Cardiac septum (tissue), 1 donor: ENCODE data around the gene GTF2H4. TPM values are rescaled to one million over a fixed set of nuclear protein-coding genes. Genes with fewer than 3 reads are reported as not detected.
"Not testable (repeated sequence)": the region's sequence is repeated elsewhere in the genome, so short reads cannot be mapped to it uniquely, and the experiment has no call there.

Experiments used
- DNase-seq: peaks from one replicate; pipeline ENCODE4 v3.0.0-alpha.2; 2020; ENCODE audit warnings: low spot score
- intact Hi-C: fragments of 100-400 bp; cut with DNase I; formaldehyde crosslinking; loops from one replicate; pipeline ENCODE4 v1.14.0; 2022
- total RNA-seq: library from RNA; stranded (reverse); fragmentation: NEBNext Ultra II Directional; extraction: Animal tissue kit (Norgen Biotek cat#: 25700); gene quantifications from one replicate; pipeline ENCODE4 v1.2.1, GENCODE V29; 2021
- donor health status: DM: no; HTN: no; CAD: no.

Gene GTF2H4
- total RNA-seq, 1 donor from 2014 or later = 16.0 TPM

DNA sequence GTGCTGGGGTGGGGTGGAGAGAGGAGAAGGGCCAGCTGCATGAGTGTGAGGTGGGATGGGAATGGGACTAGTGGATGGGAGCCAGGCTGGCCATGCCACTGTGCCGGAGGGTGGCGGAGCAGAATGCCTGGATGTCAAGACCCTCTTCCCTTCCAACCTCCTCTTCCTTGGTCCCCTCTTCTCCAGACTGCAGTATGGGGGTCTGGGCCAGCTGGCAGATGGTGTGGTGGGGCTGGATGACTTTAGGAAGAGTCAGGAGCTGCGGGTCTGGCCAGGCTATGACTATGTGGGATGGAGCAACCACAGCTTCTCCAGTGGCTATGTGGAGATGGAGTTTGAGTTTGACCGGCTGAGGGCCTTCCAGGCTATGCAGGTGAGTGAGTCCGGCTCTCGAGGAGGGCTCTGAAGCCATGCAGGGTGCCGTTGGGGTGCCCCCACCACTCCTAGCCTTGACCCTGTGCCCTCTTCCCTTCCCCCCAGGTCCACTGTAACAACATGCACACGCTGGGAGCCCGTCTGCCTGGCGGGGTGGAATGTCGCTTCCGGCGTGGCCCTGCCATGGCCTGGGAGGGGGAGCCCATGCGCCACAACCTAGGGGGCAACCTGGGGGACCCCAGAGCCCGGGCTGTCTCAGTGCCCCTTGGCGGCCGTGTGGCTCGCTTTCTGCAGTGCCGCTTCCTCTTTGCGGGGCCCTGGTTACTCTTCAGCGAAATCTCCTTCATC lies 16.0 kb upstream of the GTF2H4 start:
- intact Hi-C loops = no loop called here
- no peak for DNase-seq

- intact Hi-C loops = no loop called here
- DNase-seq = peak; percentile 70
Observed at GRCh38 chr6:30893001-30893591, 14.9 kb upstream of the GTF2H4 start.

DNA sequence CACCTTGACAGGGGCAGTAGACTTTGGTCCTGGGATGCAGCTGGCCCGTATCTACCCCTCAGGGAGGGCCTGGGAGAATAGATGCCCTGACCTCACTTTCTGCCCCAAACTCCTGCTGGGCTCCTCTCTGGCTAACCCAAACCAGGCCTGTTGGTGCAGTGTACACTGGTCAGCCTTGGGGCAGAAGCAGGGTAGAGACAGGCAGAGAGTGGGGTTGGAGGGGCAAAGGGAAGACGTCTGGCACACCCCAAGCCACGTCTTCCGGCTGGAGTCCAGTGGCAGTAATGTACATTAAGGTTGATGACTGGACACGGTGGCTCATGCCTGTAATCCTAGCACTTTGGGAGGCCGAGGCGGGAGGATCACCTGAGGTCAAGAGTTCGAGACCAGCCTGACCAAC lies 14.3 kb upstream of the GTF2H4 start:
- DNase-seq = peak; percentile 54
- intact Hi-C loops = no loop called here

GRCh38 chr6:30894381-30894780 lies 13.6 kb upstream of the GTF2H4 start:
- intact Hi-C loops = no loop called here
- no peak for DNase-seq

DNA sequence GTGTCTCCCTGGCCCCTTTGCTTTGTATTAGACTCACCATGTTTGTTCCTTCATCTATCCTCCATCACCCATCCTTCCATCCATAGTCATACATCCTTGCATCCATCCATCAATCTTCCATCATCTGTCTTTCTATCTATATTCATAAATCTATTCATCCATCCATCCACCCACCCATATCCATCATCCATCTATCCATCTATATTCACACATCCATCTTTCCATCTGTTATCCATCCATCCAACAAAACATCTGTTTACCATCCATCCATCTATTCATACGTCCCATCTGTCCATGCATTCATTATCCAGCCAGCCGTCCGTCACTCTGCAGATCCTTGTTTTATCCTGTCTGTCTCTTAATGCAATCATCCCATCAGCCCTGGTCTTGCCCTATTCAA lies 13.1 kb upstream of the GTF2H4 start:
- intact Hi-C loops = no loop called here
- no peak for DNase-seq

DNA sequence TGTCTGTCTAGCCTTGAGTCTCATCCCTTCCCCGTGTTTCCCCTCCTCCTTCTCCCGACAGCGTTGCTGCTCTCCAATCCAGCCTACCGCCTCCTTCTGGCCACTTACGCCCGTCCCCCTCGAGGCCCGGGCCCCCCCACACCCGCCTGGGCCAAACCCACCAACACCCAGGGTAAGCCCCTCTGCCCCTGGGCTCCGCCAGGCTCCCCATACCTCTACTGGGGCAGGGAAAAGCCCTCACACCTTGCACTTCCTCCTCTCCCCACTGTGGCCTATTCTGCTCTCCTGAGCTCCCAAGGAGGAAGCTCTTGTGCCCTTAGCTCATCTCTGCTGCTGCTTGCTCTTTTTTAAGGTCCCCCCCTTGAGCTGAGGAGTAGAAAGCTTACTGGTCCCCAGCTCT lies 12.7 kb upstream of the GTF2H4 start:
- intact Hi-C loops = no loop called here
- DNase-seq = no peak

GRCh38 chr6:30896541-30896940 lies 11.5 kb upstream of the GTF2H4 start:
- intact Hi-C loops = no loop called here
- DNase-seq = no peak

GRCh38 chr6:30897882-30898281 lies 10.1 kb upstream of the GTF2H4 start:
- intact Hi-C loops = no loop called here
- no peak for DNase-seq

GRCh38 chr6:30898750-30899360 lies 9.2 kb upstream of the GTF2H4 start:
- DNase-seq = no peak
- intact Hi-C loops = no loop called here

GRCh38 chr6:30900863-30901417 lies 7.1 kb upstream of the GTF2H4 start:
- intact Hi-C loops = no loop called here

GRCh38 chr6:30901436-30901835 lies 6.6 kb upstream of the GTF2H4 start:
- intact Hi-C loops = no loop called here
- no peak for DNase-seq

More at GRCh38 chr6:30900863-30901417, 7.1 kb upstream of the GTF2H4 start:
- no peak for DNase-seq

DNA sequence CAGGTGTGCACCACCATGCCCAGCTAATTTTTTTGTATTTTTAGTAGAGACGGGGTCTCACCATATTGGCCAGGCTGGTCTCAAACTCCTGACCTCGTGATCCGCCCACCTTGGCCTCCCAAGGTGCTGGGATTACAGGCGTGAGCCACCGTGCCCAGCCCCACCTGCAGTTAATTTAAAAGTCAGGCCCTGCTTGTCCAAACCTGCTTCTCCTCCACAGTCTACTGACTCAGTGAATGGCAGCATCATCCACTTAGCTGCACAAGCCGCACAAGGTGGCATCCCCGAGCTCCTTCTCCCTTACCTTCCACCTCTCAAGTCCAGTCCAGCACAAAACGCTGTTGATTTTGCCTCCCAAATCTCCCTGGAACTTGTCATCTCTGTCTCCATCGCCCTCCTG lies 5.8 kb upstream of the GTF2H4 start:
- DNase-seq, intact Hi-C loops: not testable (repeated sequence)

DNA sequence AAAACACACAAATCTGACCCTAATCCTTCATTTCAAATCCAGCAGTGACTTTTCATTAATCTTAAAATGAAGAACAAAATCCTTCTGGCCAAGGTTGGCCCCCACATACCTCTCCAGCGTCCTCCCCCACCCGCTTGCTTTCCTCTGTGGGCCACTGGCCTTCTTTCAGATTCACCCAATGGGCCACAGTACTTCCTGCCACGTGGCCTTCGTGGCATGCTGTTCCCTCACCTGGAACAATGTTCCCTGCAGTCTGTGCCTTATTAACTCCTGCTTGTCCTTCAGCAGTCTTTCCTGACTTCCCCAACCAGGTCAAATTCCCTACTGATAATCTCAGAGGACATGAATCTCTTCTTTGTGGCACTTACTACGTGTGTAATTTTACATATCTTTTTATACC lies 5.3 kb upstream of the GTF2H4 start:
- no peak for DNase-seq

GRCh38 chr6:30903236-30903635 lies 4.8 kb upstream of the GTF2H4 start:
- no peak for DNase-seq
- intact Hi-C loops = no loop called here

More for the DNA sequence above, 5.3 kb upstream of the GTF2H4 start:
- intact Hi-C loops = no loop called here

- intact Hi-C loops, DNase-seq: not testable (repeated sequence)
Observed at GRCh38 chr6:30907290-30907757, 683 bp upstream of the GTF2H4 start.

- DNase-seq = no peak
Observed at GRCh38 chr6:30908700-30909099, 693 bp downstream of the GTF2H4 start.

GRCh38 chr6:30910473-30910872 lies 2.5 kb downstream of the GTF2H4 start:
- DNase-seq = not testable (repeated sequence)
- intact Hi-C loops = loop anchor here (5.0 kb wide), 1 partner anchor 33 kb away; no protein-coding TSS in a partner anchor

More at GRCh38 chr6:30908700-30909099, 693 bp downstream of the GTF2H4 start:
- intact Hi-C loops = no loop called here

- intact Hi-C loops = loop anchor here (5.0 kb wide), 1 partner anchor 36 kb away; no protein-coding TSS in a partner anchor
- no peak for DNase-seq
Observed at GRCh38 chr6:30912746-30913520, 4.9 kb downstream of the GTF2H4 start.

DNA sequence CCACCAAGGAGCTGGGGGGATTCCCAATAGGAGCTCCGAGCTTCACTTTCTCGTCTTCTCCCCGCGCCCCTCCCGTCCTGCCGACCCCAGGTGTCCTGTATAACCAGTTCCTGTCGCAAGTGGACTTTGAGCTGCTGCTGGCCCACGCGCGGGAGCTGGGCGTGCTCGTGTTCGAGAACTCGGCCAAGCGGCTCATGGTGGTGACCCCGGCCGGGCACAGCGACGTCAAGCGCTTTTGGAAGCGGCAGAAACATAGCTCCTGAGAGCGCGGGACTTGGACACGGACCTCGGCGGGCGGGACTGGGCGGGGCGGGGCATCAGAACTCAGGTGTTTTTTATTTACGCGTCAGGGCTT lies 5.7 kb downstream of the GTF2H4 start:
- intact Hi-C loops = loop anchor here (2.0 to 5.0 kb wide), 2 partner anchors 36 to 85 kb away; no protein-coding TSS in a partner anchor

More for the DNA sequence above, 5.7 kb downstream of the GTF2H4 start:
- no peak for DNase-seq
